Activated T-cell treated with anti-CD3 and anti-CD28 coated beads, Interleukin-2, amount 50 U/mL, for 48 hours (primary cell): ENCODE data around the gene POFUT2.
"Not testable (repeated sequence)": the region's sequence is repeated elsewhere in the genome, so short reads cannot be mapped to it uniquely, and the experiment has no call there.

ENCODE experiments used
- DNase-seq, 2 experiments: peaks; one replicate each; pipeline ENCODE4 v3.0.0-alpha.2; 2020

POFUT2 gene

GRCh38 chr21:45326169-45326851 lies 38.6 kb upstream of the POFUT2 start:
- no peak for DNase-seq

DNA sequence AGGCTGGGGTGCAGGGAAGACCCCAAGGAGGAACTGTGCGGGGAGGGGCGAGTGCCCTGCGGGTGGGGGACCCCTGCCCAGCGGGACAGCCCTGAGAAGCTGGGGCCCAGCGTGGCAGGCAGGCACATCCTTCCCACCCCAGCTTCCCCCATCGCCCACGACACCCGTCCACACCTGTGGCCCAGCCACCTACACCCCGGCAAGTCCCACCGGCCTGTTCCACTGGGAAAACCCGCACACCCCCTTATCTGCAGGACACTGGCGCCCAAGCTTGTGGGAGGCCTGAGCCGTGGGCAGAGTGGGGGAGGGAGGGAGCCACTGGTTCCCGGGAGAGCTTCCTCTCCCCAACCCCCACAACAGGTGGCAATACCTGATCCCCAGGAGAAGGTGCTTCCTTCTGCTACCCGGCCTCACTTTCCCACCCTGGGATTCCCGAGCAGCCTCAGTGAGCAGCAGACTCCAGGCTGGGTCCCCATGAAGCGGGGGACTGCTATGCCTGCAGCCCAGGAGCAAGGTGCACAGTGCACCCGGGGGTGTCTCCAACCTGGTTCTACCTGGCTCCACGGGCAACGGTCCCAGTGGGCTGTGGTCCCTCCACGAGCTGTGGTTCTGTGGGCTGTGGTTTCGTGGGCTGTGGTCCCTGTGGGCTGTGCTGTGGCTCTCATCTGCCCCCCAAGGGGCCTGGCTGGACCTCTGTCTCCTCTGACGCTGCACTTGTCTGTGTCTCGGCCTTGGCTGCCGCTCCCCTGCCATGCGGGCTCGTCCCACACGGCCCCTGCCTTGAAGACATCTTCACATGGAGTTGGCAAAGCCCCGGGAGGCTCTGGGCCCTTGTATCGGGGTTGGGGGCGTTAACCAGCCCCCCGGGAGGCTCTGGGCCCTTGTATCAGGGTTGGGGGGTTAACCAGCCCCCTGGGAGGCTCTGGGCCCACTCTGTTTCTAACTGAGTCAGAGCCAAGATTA lies 37.8 kb upstream of the POFUT2 start:
- no peak for DNase-seq

DNA sequence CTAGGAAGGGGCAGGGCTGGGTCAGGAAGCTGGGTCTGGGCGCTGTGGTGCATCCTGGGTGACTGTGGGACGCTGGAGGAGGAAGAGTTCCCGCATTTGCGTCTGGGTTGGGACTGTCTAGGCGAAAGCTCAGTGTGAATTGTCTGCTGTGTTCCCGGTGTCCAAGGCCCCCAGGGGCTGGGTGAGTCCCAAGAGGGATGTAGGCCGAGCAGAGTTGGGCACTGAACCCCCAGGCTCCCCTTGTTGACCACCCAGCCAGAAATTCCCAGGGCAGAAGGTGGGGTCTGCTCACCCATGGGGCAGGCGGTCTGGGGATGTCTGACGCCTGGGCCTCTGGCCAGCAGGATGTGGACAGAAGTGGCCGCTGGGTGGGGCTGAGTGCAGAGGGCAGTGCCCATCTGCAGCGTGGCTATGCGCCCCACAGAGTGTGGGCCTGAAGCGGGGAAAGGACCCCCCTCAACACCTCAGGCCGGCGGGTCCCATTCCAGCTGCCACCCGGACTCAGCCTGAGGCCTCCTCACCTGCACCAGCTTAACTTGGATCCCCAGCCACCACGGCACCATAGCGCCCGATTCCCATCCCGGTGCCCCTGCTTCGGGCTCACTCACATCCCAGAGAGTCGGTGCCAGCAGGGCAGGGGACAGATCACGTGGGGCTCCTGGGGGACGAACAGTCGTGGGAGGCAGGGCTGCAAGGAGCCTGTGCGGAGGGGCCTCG lies 37.0 kb upstream of the POFUT2 start:
- no peak for DNase-seq

DNA sequence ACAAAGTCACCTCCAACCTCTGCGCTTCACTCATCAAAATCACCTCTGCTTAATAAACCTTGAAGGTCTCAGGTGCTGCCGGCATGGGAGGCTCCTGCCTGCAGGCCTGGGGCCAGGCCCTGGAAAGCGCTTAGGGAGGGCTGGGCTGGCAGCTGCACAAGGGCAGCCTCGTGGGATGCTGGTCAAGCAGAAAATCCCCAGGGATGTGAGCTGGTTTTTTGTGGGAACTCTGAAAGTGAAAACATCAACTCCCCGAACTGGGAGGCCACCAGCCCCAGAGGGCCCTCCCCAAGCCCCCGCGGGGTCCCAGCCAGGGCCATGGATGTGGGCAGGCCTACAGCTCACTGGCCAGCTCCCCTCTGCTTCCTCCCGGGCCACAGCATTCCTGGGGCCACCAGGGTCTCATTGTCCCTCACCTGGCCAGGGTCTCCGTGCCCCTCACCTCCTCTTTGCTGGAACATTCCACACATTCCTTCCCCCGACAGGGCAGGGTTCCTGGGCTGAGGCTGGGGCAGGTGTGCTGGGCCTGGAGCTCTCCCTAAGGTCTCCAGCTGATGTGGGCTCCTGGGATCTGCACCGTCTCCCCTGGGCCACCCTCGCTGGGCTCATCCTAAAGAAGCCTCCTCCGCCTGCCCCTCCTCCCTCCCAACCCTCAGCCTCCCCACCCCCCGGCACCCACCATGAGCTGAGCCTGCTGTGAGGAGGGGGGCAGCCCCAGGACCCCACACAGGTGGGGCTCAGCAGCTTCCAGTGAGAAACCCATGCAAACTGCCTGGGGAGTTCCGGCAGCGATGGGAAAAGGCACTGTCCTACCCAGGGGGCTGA lies 36.0 kb upstream of the POFUT2 start:
- DNase-seq, result no peak

DNA sequence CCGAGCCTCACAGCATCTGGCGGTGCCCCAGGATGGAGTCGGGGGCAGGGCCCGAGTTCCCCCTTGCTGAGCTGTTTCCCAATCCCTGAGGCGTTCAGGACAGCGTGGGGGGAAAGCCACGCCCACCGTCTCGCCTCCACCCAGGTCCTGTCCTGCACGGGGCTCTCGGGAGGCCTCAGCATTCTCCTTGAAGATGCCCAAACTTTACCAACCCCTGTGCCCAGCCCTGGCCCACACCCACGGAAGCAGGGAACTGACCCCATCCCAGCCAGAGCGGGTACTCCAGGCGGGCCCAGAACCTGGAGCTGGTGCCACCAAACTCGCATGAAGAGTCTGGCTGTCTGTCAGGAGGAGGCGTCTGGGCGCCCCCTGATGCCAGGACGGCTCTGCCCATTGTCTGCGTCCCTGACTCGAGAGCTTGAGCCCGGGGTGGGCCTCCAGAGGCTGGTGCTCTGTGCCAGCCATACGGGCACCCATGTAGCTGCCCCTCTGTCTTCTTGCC lies 35.3 kb upstream of the POFUT2 start:
- DNase-seq, result no peak

DNA sequence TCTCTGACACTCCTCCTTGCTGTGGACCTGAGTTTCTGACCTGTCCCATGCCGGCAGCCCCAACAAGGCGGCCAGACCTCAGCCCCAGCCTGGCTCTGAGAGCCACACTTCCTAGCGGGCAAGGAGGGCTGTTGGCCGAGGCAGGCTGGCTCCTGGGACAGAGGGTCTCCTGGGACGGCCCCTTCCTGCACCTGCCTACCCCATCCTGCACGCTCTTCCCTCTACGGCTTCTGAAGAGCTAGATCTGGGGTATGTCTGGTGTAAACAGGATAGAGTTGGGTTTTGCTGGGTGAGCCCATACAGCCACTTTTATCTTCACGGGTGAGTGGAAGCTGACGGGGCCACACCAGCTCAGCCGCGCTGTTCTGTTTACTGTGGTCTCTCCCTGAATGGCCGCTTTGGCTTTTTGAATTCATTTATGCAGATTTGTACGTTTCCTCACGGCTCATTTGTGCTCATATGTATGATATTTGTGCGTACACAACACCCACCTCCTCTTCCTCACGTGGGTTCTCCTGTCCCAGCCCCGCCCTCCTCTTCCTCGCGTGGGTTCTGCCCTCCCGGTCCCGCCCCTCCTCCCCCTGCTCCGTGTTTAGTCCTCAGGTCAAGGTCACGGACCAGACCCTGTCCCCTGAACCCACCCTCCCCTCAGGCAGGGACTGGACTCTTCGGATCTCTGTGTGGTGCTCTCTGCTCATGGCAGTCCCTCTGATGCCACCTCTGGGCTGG lies 34.7 kb upstream of the POFUT2 start:
- no peak for DNase-seq

- DNase-seq, result no peak
Observed at GRCh38 chr21:45320261-45321025, 32.7 kb upstream of the POFUT2 start.

- no peak for DNase-seq
Observed at GRCh38 chr21:45319461-45320211, 31.9 kb upstream of the POFUT2 start.

GRCh38 chr21:45318556-45319404 lies 31.1 kb upstream of the POFUT2 start:
- DNase-seq, result no peak

DNA sequence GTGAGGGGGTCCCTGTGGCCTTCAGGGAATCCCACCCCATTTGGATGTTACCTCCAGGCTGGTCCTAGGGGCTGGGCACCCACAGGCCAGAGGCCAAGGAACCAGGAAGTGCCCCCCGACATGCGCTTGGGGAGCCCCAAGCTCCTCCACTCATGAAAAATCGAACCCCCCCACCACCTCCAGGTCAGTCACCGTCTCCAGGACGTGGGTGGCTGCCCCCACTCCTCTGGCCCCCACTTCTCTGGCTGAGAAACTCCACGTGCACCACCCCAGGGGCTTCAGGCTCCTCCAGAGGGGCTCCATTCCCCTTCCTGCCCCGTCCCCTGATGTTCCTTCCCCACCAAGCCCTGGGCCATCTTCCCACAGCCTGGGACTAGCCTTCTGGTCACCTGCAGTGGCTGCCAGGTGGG lies 30.5 kb upstream of the POFUT2 start:
- DNase-seq, result no peak

GRCh38 chr21:45317398-45318145 lies 29.9 kb upstream of the POFUT2 start:
- no peak for DNase-seq

DNA sequence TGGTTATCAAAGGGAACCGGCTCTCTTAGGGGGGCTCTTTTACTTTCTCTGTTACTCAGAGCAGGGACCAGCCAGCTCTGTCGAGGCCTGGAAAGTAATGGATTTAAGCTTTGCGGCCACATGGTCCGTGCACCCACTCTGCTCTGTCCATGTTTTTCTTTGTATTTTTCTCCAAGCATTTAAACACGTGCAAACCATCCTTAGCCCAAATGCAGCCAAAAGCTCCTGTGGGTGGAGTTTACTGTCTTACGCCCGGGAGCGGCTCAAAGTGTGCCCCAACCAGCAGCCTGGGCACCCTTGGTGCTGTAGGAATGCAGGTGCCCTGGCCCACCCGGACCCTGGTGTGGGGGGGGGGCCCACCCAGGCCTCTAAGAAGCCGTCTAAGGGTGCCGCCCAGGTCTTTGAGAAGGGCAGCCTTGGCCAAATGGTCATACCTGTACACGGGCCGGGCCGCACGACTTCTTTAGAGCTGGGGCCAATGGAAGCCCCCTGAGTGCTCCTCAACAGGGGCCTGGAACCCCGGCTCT lies 29.2 kb upstream of the POFUT2 start:
- no peak for DNase-seq

GRCh38 chr21:45315676-45316470 lies 28.2 kb upstream of the POFUT2 start:
- DNase-seq, result not testable (repeated sequence)

GRCh38 chr21:45313682-45314081 lies 26.0 kb upstream of the POFUT2 start:
- no peak for DNase-seq

DNA sequence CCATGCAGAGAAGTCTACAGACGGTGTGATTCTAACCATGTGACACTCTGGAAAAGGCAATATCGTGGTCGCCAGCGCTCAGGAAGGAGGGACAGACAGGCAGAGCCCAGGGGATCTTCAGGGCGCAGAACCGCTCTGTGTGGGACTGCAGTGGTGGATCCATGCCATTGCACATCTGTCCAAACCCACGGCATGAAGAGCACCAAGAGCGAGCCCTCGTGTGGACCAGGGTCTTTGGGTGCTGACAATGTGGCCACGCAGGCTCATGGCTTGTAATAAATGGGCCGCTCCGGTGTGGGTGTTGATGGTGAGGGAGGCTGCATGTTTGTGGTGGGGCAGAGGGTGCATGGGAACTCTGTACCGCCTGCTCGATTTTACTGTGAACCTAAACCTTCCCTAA lies 25.3 kb upstream of the POFUT2 start:
- no peak for DNase-seq

DNA sequence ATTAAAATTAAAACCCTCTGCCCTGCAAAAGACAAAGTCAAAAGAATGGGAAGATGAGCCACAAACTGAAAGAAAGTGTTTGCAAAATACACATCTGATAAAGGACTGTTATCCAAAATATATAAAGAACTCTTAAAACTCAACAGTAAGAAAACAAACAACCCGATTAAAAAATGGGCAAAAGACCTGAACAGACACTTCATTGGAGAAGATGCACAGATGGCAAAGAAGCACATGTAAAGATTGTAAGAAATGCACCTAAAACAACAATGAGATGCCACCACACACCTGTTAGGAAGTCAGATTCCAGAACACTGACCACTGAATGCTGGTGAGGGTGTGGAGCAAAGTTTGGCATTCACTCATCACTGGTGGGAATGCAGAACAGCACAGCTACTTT lies 24.6 kb upstream of the POFUT2 start:
- DNase-seq, result no peak

DNA sequence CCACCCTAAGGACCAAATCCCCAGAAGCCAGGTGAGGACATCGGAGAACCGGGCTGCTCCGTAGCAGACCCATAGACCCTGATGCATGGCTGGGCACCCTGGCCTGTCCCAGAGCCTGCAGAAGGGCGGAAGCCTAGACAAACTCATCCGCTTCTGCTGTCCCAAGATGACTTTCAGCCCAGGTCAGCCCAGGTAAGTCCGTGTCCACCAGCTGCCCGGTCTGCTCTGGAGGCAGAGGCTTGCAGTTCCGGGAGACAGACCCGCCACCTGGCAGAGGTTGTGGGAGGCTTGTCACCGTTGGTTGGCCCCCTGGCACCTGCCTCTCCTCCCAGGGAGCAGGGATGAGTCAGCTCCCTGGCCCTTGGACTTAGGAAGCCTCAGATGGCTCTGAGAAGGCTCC lies 22.8 kb upstream of the POFUT2 start:
- DNase-seq, result no peak
